H1 (cell line): ENCODE results near the gene LBH. TPM values are rescaled to one million over a fixed set of nuclear protein-coding genes. Genes with fewer than 3 reads are reported as not detected.

ENCODE experiments used
- CTCF ChIA-PET: fragments of 300-600 bp; sonication (Branson Sonifier 250); formaldehyde crosslinking; loops from one replicate; lab custom pipeline; 2021; ENCODE audit not compliant: partially characterized antibody; lab: Charles Lee
- POLR2A ChIA-PET: fragments of 300-600 bp; sonication (Branson Sonifier 250); formaldehyde crosslinking; loops from one replicate; lab custom pipeline; 2021; ENCODE audit warnings: inconsistent platforms; ENCODE audit not compliant: partially characterized antibody; lab: Charles Lee
- DNase-seq, 2 experiments: peaks; one replicate each; pipeline versions ENCODE4 v3.0.0 to v3.0.0-alpha.2; 2010 to 2022; ENCODE audit warnings: low spot score in 2 of 2, low read depth in 1 of 2, mixed read lengths in 1 of 2
- FAIRE-seq: peaks from 2 replicates; lab custom pipeline; 2011; peaks lifted over from hg19 to GRCh38; lab: Jason Lieb, UNC
- H2AFZ ChIP-seq: 2 replicates; pipeline ENCODE4 v1.8.1; 2012; ENCODE audit warnings: low read length, inconsistent platforms
- H2AK5ac ChIP-seq: 2 replicates; pipeline ENCODE4 v1.6.1; 2013; ENCODE audit warnings: low read depth, low read length
- H2BK120ac ChIP-seq: replicated peaks from 2 replicates; pipeline ENCODE3; 2013; ENCODE audit warnings: low read depth, low read length, inconsistent platforms
- H2BK12ac ChIP-seq: 2 replicates; pipeline ENCODE4 v1.6.1; 2013; ENCODE audit warnings: low read depth, low read length
- H2BK15ac ChIP-seq: 2 replicates; pipeline ENCODE4 v1.6.1; 2013; ENCODE audit warnings: low read length
- H2BK20ac ChIP-seq: 2 replicates; pipeline ENCODE4 v1.6.1; 2013; ENCODE audit warnings: low read length
- H2BK5ac ChIP-seq: 2 replicates; pipeline ENCODE4 v1.6.1; 2013; ENCODE audit warnings: low read depth, low read length
- H3K14ac ChIP-seq: 2 replicates; pipeline ENCODE4 v1.6.1; 2013; ENCODE audit warnings: inconsistent platforms; ENCODE audit not compliant: insufficient read length
- H3K18ac ChIP-seq: 2 replicates; pipeline ENCODE4 v1.6.1; 2013; ENCODE audit warnings: low read length; ENCODE audit errors: extremely low read depth
- H3K23ac ChIP-seq: 2 replicates; pipeline ENCODE4 v1.6.1; 2013; ENCODE audit warnings: inconsistent platforms; ENCODE audit not compliant: insufficient read length
- H3K23me2 ChIP-seq: 2 replicates; pipeline ENCODE4 v1.6.1; 2013; ENCODE audit warnings: low read depth, low read length
- H3K27ac ChIP-seq: 2 replicates; pipeline ENCODE4 v1.6.1; 2011; ENCODE audit warnings: low read depth, low read length, inconsistent platforms
- H3K27me3 ChIP-seq, 4 experiments: replicated peaks in 1 of 4; 1 replicate in 1 of 4; 2 replicates in 3 of 4; pipeline versions ENCODE4 v1.6.1 to v1.8.1; 2011 to 2013; ENCODE audit warnings: low read length in 3 of 4, mild to moderate bottlenecking in 3 of 4, inconsistent platforms in 2 of 4, mixed read lengths in 2 of 4, moderate library complexity in 1 of 4; ENCODE audit not compliant: control insufficient read depth in 3 of 4, insufficient read depth in 3 of 4; ENCODE audit errors: extremely low read depth in 1 of 4
- H3K36me3 ChIP-seq, 4 experiments: 2 replicates each; pipeline versions ENCODE4 v1.6.1 to v1.8.1; 2011 to 2013; ENCODE audit warnings: mild to moderate bottlenecking in 4 of 4, low read length in 3 of 4, moderate library complexity in 2 of 4, control low read depth in 1 of 4, inconsistent platforms in 1 of 4; ENCODE audit not compliant: insufficient read depth in 4 of 4, control insufficient read depth in 2 of 4
- H3K4ac ChIP-seq: replicated peaks from 2 replicates; pipeline ENCODE3; 2013; ENCODE audit warnings: low read length, low read depth, mixed read lengths, inconsistent platforms; ENCODE audit not compliant: insufficient read length
- H3K4me1 ChIP-seq, 4 experiments: replicated peaks in 1 of 4; 1 replicate in 1 of 4; 2 replicates in 3 of 4; pipeline versions ENCODE4 v1.6.1 to v1.8.1; 2011 to 2013; ENCODE audit warnings: low read length in 3 of 4, inconsistent platforms in 2 of 4, mixed read lengths in 1 of 4; ENCODE audit not compliant: insufficient read depth in 4 of 4, control insufficient read depth in 3 of 4
- H3K4me2 ChIP-seq, 2 experiments: 2 replicates each; pipeline versions ENCODE4 v1.6.1 to v1.8.1; 2011 to 2013; ENCODE audit warnings: low read depth in 2 of 2, low read length in 2 of 2, control low read depth in 1 of 2, inconsistent platforms in 1 of 2, mild to moderate bottlenecking in 1 of 2; ENCODE audit not compliant: insufficient read depth in 1 of 2
- H3K4me3 ChIP-seq, 4 experiments: fragments of 200-600, 300-600 bp in 1 of 4; sonication (generic), shearing (Covaris generic), sonication (Bioruptor Twin) in 1 of 4; 2 replicates each; pipeline versions ENCODE4 v1.5.1 to v1.8.1; 2011 to 2016; ENCODE audit warnings: low read length in 4 of 4, low read depth in 3 of 4, control low read depth in 2 of 4, inconsistent platforms in 2 of 4, mild to moderate bottlenecking in 2 of 4, mixed read lengths in 1 of 4, moderate library complexity in 1 of 4; ENCODE audit not compliant: insufficient read depth in 2 of 4; ENCODE audit errors: extremely low read depth in 1 of 4
- H3K56ac ChIP-seq: replicated peaks from 2 replicates; pipeline ENCODE3; 2013; ENCODE audit warnings: low read depth, mild to moderate bottlenecking, mixed read lengths, low read length, inconsistent platforms; ENCODE audit not compliant: insufficient read length
- H3K79me1 ChIP-seq: 2 replicates; pipeline ENCODE4 v1.6.1; 2013; ENCODE audit warnings: low read depth, low read length, control low read depth
- H3K79me2 ChIP-seq, 2 experiments: 2 replicates each; pipeline versions ENCODE4 v1.6.1 to v1.8.1; 2012 to 2013; ENCODE audit warnings: low read length in 2 of 2, mild to moderate bottlenecking in 2 of 2, inconsistent platforms in 1 of 2; ENCODE audit not compliant: insufficient read depth in 2 of 2, control insufficient read depth in 1 of 2
- H3K9ac ChIP-seq, 4 experiments: replicated peaks in 1 of 4; 1 replicate in 1 of 4; 2 replicates in 3 of 4; pipeline versions ENCODE4 v1.6.1 to v1.8.1; 2011 to 2013; ENCODE audit warnings: low read depth in 3 of 4, low read length in 3 of 4, control low read depth in 2 of 4, mild to moderate bottlenecking in 2 of 4, moderate library complexity in 2 of 4, inconsistent platforms in 1 of 4; ENCODE audit errors: extremely low read depth in 1 of 4
- H3K9me3 ChIP-seq, 2 experiments: 2 replicates each; pipeline versions ENCODE4 v1.6.1 to v1.8.1; 2012 to 2013; ENCODE audit warnings: mild to moderate bottlenecking in 2 of 2, moderate library complexity in 2 of 2, control low read depth in 1 of 2, inconsistent platforms in 1 of 2, low read depth in 1 of 2, low read length in 1 of 2, mixed read lengths in 1 of 2; ENCODE audit not compliant: insufficient read depth in 2 of 2
- H4K20me1 ChIP-seq, 2 experiments: replicated peaks in 1 of 2; 2 replicates each; pipeline versions ENCODE3 to v1.8.1; 2011 to 2013; ENCODE audit warnings: inconsistent platforms in 2 of 2, low read length in 2 of 2, mild to moderate bottlenecking in 1 of 2; ENCODE audit not compliant: insufficient read depth in 2 of 2, control insufficient read depth in 1 of 2
- H4K5ac ChIP-seq: 2 replicates; pipeline ENCODE4 v1.6.1; 2013; ENCODE audit warnings: low read length, low read depth, mixed read lengths, inconsistent platforms; ENCODE audit not compliant: insufficient read length
- H4K8ac ChIP-seq: 2 replicates; pipeline ENCODE4 v1.8.0; 2013; ENCODE audit warnings: mild to moderate bottlenecking, moderate library complexity, low read length, inconsistent platforms; ENCODE audit not compliant: insufficient read depth; ENCODE audit errors: extremely low read depth
- H4K91ac ChIP-seq: replicated peaks from 2 replicates; pipeline ENCODE3; 2013; ENCODE audit warnings: low read length, mixed read lengths, inconsistent platforms; ENCODE audit not compliant: insufficient read length
- KDM1A ChIP-seq: fragments of 200-600, 300-600 bp; sonication (generic); IDR thresholded peaks from 2 replicates; pipeline ENCODE4 v1.7.1; 2016; ENCODE audit warnings: mild to moderate bottlenecking, low read length, borderline replicate concordance
- SIN3A ChIP-seq, 2 experiments: IDR thresholded peaks in 1 of 2; conservative IDR thresholded peaks in 1 of 2; 2 replicates each; pipeline ENCODE4 v1.6.1; 2011 to 2012; ENCODE audit warnings: low read length in 2 of 2, improper control_type of control experiment in 1 of 2, low read depth in 1 of 2, mild to moderate bottlenecking in 1 of 2
- TAF7 ChIP-seq: optimal IDR thresholded peaks from 2 replicates; pipeline ENCODE3; 2011; ENCODE audit warnings: low read depth, mild to moderate bottlenecking, inconsistent platforms, low read length, moderate library complexity, borderline replicate concordance
- TCF12 ChIP-seq: IDR thresholded peaks from 2 replicates; pipeline ENCODE4 v1.6.1; 2011; ENCODE audit warnings: low read depth, mild to moderate bottlenecking, low read length
- WGBS, 2 experiments: shearing (Covaris generic) in 1 of 2; methylation state at CpG; one replicate each; pipeline versions ENCODE4 v1.1.6 to v1.1.7; 2013 to 2015; ENCODE audit warnings: low lambda C conversion rate in 2 of 2, mixed read lengths in 2 of 2, inconsistent platforms in 1 of 2, low coverage in 1 of 2, missing lambda C conversion rate in 1 of 2; ENCODE audit not compliant: insufficient replicate concordance in 2 of 2, insufficient coverage in 1 of 2, insufficient read length in 1 of 2; ENCODE audit errors: extremely low coverage in 1 of 2, missing lambda C conversion rate in 1 of 2; 5-methylcytosine and 5-hydroxymethylcytosine counted together
- polyA plus RNA-seq, 7 experiments: library from polyadenylated mRNA; depleted of rRNA in 3 of 7; stranded (reverse) in 5 of 7; unstranded in 2 of 7; fragments of >200 nt in 5 of 7; fragments of 200-250 nt in 2 of 7; gene quantifications; 1 replicate in 5 of 7; 2 replicates in 1 of 7; 4 replicates in 1 of 7; pipeline versions ENCODE4 v1.2.1 to v1.2.3, GENCODE V29; 2011 to 2013; ENCODE audit warnings: missing spikeins in 2 of 7, mixed read lengths in 2 of 7
- total RNA-seq: library from RNA; stranded (reverse); fragmentation: NEBNext Ultra II Directional; extraction: Animal tissue kit (Norgen Biotek cat#: 25700); gene quantifications from 2 replicates; pipeline ENCODE4 v1.2.1, GENCODE V29; 2021

LBH gene
- total and polyA plus RNA-seq, 2 of the 8 experiments (the other 6 are each of a cell fraction or from before 2014, with no cell fraction given) = 25.7 to 34.5 TPM

GRCh38 chr2:30272286-30272685 lies 41.0 kb downstream of the LBH start:
- no peak overlapping the region for H3K4ac ChIP-seq
- no peak overlapping the region for H3K4me2 ChIP-seq
- H2BK12ac ChIP-seq = no peak overlapping the region
- H4K91ac ChIP-seq = no peak overlapping the region
- H3K79me1 ChIP-seq = no peaks in the 10 kb centered on the region
- FAIRE-seq (no peak), DNase-seq (no peak)
- H2BK120ac ChIP-seq = no peak overlapping the region
- H2BK20ac ChIP-seq = no peak overlapping the region
- no peaks in the 10 kb centered on the region for H3K23me2 ChIP-seq
- H3K79me2 ChIP-seq = no peaks in the 10 kb centered on the region
- no peak overlapping the region; the same call in 1 of the 2 replicates for H3K18ac ChIP-seq
- peak overlapping the region; percentile 10; the same call in 1 of the 2 replicates for H2BK5ac ChIP-seq
- no peak overlapping the region for H3K14ac ChIP-seq
- H2AFZ ChIP-seq = no peak overlapping the region
- no peak for TF ChIP-seq TAF7
- no peak for TF ChIP-seq TCF12
- TF ChIP-seq KDM1A = no peak
- TF ChIP-seq SIN3A (conservative IDR thresholded peaks at IDR 0.05 in 1 of 2, IDR thresholded peaks at IDR 0.05 in 1 of 2; ENCODE audit: low read depth in 1 of 2, low read length in 2 of 2) = no peak
- no peak overlapping the region for H3K56ac ChIP-seq
- H3K9ac ChIP-seq = no peak overlapping the region
- H3K9me3 ChIP-seq = no peaks in the 10 kb centered on the region
- ChIA-PET POLR2A (no interaction called here), CTCF (interaction anchor here (0.8 to 3.7 kb wide), 4 partner anchors 33 to 433 kb away, joined by 3 to 13 read pairs (median 4); no protein-coding TSS in a partner anchor)
- no peaks in the 10 kb centered on the region for H3K27me3 ChIP-seq
- H4K8ac ChIP-seq = no peak overlapping the region
- 0 out of 7 replicates have a peak, but pooled peaks cover 0 to 5% (median 0%) of the 10 kb centered on the region in 4 experiments for H3K4me1 ChIP-seq
- H3K4me3 ChIP-seq = no peak overlapping the region
- H4K5ac ChIP-seq = no peak overlapping the region
- H3K36me3 ChIP-seq = no peaks in the 10 kb centered on the region
- 92% methylated on average over 8 of the region's 8 CpGs; no CpG with 5 or more reads in 1 of the 2 experiments for WGBS, 2 experiments
- no peak overlapping the region for H3K27ac ChIP-seq
- no peak overlapping the region for H2BK15ac ChIP-seq
- no peaks in the 10 kb centered on the region for H4K20me1 ChIP-seq
- no peak overlapping the region for H2AK5ac ChIP-seq
- H3K23ac ChIP-seq = no peak overlapping the region
